OCI-LY7 (cell line): ENCODE measurements around the gene RAMP3. TPM values are rescaled to one million over a fixed set of nuclear protein-coding genes. Genes with fewer than 3 reads are reported as not detected.

Source experiments
- BruUV-seq: library from RNA; stranded (reverse); fragments of 400-500 nt; replicated peaks from 2 replicates; lab custom pipeline; 2021; lab: Mats Ljungman, UMichigan
- CTCF ChIA-PET: fragments of 300-600 bp; sonication (Branson Sonifier 250); formaldehyde crosslinking; loops from one replicate; lab custom pipeline; 2022; ENCODE audit warnings: antibody characterized with exemption; ENCODE audit not compliant: unreplicated experiment; lab: Charles Lee
- POLR2A ChIA-PET: fragments of 300-600 bp; sonication (Branson Sonifier 250); formaldehyde crosslinking; loops from one replicate; lab custom pipeline; 2022; ENCODE audit warnings: antibody characterized with exemption; lab: Charles Lee
- DNase-seq: peaks from one replicate; pipeline ENCODE4 v3.0.0-alpha.2; 2015; ENCODE audit warnings: low spot score
- H2AFZ ChIP-seq: fragments of 200-600 bp; sonication (generic), shearing (Covaris generic); 2 replicates; pipeline ENCODE4 v1.6.1; 2014; ENCODE audit warnings: mild to moderate bottlenecking, antibody characterized with exemption, low read length, moderate library complexity
- H3K27ac ChIP-seq: fragments of 200-600 bp; sonication (generic); 2 replicates; pipeline ENCODE4 v1.5.1; 2014; ENCODE audit warnings: mixed run types, low read depth, mild to moderate bottlenecking, moderate library complexity, low read length, inconsistent platforms; ENCODE audit not compliant: poor library complexity, severe bottlenecking
- H3K36me3 ChIP-seq: fragments of 200-600 bp; sonication (generic); 2 replicates; pipeline ENCODE4 v1.6.1; 2014; ENCODE audit warnings: mild to moderate bottlenecking, antibody characterized with exemption, low read length, moderate library complexity, mixed read lengths; ENCODE audit not compliant: insufficient read depth
- H3K4me1 ChIP-seq: fragments of 200-600 bp; sonication (generic); 2 replicates; pipeline ENCODE4 v1.5.1; 2014; ENCODE audit warnings: mild to moderate bottlenecking, low read length; ENCODE audit not compliant: insufficient read depth, poor library complexity, severe bottlenecking
- H3K4me2 ChIP-seq: fragments of 200-600 bp; sonication (generic); 2 replicates; pipeline ENCODE4 v1.6.1; 2014; ENCODE audit warnings: mild to moderate bottlenecking, low read length
- H3K4me3 ChIP-seq: fragments of 200-600 bp; sonication (generic); 2 replicates; pipeline ENCODE4 v1.5.1; 2014; ENCODE audit warnings: mild to moderate bottlenecking, low read depth, low read length; ENCODE audit not compliant: poor library complexity, severe bottlenecking
- H3K79me2 ChIP-seq: fragments of 200-600 bp; sonication (generic); 2 replicates; pipeline ENCODE4 v1.6.1; 2016; ENCODE audit warnings: low read depth, mild to moderate bottlenecking, low read length, moderate library complexity, mixed read lengths; ENCODE audit not compliant: insufficient read depth
- H3K9me2 ChIP-seq: fragments of 200-600 bp; sonication (generic); 2 replicates; pipeline ENCODE4 v1.6.1; 2016; ENCODE audit warnings: mild to moderate bottlenecking, low read length, mixed read lengths; ENCODE audit not compliant: insufficient read depth
- H3K9me3 ChIP-seq: fragments of 200-600 bp; sonication (generic); 2 replicates; pipeline ENCODE4 v1.6.1; 2014; ENCODE audit warnings: mild to moderate bottlenecking, mixed run types, low read length, mixed read lengths
- H4K20me1 ChIP-seq: fragments of 200-600 bp; sonication (generic); 2 replicates; pipeline ENCODE4 v1.6.1; 2014; ENCODE audit warnings: mild to moderate bottlenecking, antibody characterized with exemption, low read length, moderate library complexity, mixed read lengths; ENCODE audit not compliant: insufficient read depth
- EZH2phosphoT487 ChIP-seq: fragments of 200-600 bp; sonication (generic); IDR thresholded peaks from 2 replicates; pipeline ENCODE4 v1.6.1; 2018; ENCODE audit warnings: low read depth, borderline replicate concordance, mild to moderate bottlenecking, mixed run types, antibody characterized with exemption, low read length, moderate library complexity, mixed read lengths
- intact Hi-C: fragments of 100-400 bp; cut with micrococcal nuclease; formaldehyde crosslinking; loops from one replicate; pipeline ENCODE4 v1.10.0; 2022; ENCODE audit not compliant: unreplicated experiment
- total RNA-seq, 2 experiments: library from RNA; depleted of rRNA in 1 of 2; stranded (reverse); fragments of >200 nt in 1 of 2; shearing (Covaris generic) in 1 of 2; gene quantifications; 2 replicates each; pipeline ENCODE4 v1.2.3, GENCODE V29; 2014 to 2022
- TF ChIP-seq, protein P1 (sequence below): fragments of 200-600 bp; sonication (generic); conservative IDR thresholded peaks from 2 replicates; pipeline ENCODE4 v1.5.1; 2014; ENCODE audit warnings: mild to moderate bottlenecking, antibody characterized with exemption, low read length, moderate library complexity, mixed read lengths

Gene RAMP3
- total RNA-seq, 2 experiments from 2014 or later, result not detected

DNA sequence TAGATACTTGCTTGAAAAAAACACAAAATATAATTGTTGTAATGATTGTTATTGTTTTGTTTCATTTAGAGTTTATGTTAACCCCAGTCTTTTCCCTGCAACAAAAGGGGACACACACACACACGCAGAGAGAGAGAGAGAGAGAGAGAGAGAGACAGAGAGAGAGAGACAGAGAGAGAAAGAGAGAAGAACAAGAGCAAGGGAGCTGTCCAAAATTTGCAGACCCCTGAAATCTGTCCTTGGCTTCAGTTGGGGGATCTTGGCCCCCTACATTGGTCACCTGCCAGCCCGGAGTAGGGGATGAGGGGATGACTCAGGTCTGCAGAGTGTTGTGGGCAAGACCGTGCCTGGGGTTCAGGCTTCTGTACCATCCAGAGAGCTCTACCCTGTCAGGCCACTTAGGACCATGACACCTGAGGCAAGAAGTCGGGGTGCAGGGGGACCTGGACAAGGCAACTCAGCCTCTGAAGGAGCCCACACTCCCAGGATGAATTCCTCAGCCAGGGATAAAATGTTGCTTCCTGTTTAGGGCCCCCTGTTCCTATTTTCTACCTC is 73.1 kb downstream of the RAMP3 start:
- DNase-seq, result no peak
- no peak overlapping the region for H3K4me3 ChIP-seq
- no peak overlapping the region for H3K4me2 ChIP-seq
- ChIA-PET CTCF (no interaction called here), POLR2A (interaction anchor here (1.4 kb wide), 1 partner anchor 9 kb away, joined by 6 read pairs; no protein-coding TSS in a partner anchor)
- no peak overlapping the region for H3K27ac ChIP-seq
- H3K9me3 ChIP-seq, result no peaks in the 10 kb centered on the region
- intact Hi-C loops, result no loop called here
- no peaks in the 10 kb centered on the region for H3K36me3 ChIP-seq
- BruUV-seq, result no TSS peak
- H4K20me1 ChIP-seq, result no peaks in the 10 kb centered on the region
- no peaks in the 10 kb centered on the region for H3K9me2 ChIP-seq
- H2AFZ ChIP-seq, result no peak overlapping the region
- no peaks in the 10 kb centered on the region for H3K79me2 ChIP-seq
- no peaks in the 10 kb centered on the region for H3K4me1 ChIP-seq
- TF ChIP-seq, protein P1, sequence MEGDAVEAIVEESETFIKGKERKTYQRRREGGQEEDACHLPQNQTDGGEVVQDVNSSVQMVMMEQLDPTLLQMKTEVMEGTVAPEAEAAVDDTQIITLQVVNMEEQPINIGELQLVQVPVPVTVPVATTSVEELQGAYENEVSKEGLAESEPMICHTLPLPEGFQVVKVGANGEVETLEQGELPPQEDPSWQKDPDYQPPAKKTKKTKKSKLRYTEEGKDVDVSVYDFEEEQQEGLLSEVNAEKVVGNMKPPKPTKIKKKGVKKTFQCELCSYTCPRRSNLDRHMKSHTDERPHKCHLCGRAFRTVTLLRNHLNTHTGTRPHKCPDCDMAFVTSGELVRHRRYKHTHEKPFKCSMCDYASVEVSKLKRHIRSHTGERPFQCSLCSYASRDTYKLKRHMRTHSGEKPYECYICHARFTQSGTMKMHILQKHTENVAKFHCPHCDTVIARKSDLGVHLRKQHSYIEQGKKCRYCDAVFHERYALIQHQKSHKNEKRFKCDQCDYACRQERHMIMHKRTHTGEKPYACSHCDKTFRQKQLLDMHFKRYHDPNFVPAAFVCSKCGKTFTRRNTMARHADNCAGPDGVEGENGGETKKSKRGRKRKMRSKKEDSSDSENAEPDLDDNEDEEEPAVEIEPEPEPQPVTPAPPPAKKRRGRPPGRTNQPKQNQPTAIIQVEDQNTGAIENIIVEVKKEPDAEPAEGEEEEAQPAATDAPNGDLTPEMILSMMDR, result no peak
- TF ChIP-seq EZH2phosphoT487, result no peak

DNA sequence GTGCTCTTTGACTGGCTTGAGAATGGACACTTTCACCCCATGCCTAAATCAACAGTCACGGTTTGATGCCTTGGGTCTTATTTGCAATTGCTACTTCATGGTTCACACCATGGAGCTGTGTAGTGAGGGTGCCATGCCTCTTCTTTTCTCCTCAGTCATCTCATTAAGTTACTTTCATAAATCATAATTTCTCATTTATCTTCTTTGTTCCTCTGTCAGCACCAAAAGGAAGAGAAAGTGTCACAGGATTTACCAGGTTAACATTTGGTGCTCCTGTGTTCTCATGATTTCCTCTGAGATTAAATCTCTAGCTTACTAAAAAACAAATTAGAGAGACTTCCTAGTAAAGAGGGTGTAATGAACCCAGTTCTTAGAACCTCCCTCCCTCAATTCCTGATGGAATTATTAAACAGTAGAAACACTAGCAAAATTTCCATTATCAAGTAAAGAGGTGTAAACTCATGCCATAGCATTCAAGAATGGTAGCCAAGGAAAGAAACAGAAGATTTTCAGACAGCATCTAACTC is 75.7 kb downstream of the RAMP3 start:
- Histone ChIP-seq H2AFZ (no peak overlapping the region), H3K4me2 (no peak overlapping the region), H3K27ac (no peak overlapping the region), H3K4me3 (no peak overlapping the region), H4K20me1 (no peaks in the 10 kb centered on the region), H3K9me3 (no peaks in the 10 kb centered on the region), H3K36me3 (no peaks in the 10 kb centered on the region), H3K79me2 (no peaks in the 10 kb centered on the region), H3K4me1 (no peaks in the 10 kb centered on the region), H3K9me2 (no peaks in the 10 kb centered on the region)
- BruUV-seq, result no TSS peak
- no peak for DNase-seq
- no peak for TF ChIP-seq EZH2phosphoT487
- TF ChIP-seq, protein P1, result no peak
- CTCF ChIA-PET, result no interaction called here
- POLR2A ChIA-PET, result no interaction called here
- intact Hi-C loops, result no loop called here

Other genes with a start within 250 kb of the RAMP3 start
- gene MYO1G, start 178.8 kb upstream of the RAMP3 start, total RNA-seq (2014; rRNA removed; shearing (Covaris generic)), result 23.6 and 27.4 TPM in 2 replicates
- 74.7 and 87.3 TPM in 2 replicates for gene MYO1G, start 178.8 kb upstream of the RAMP3 start, total RNA-seq (2022)
- 55.3 and 58.9 TPM in 2 replicates for gene CCM2, start 157.6 kb upstream of the RAMP3 start, total RNA-seq (2014; rRNA removed; shearing (Covaris generic))
- 84.0 and 89.1 TPM in 2 replicates for gene CCM2, start 157.6 kb upstream of the RAMP3 start, total RNA-seq (2022)
- not detected in 2 replicates for gene NACAD, start 68.8 kb upstream of the RAMP3 start, total RNA-seq (2014; rRNA removed; shearing (Covaris generic))
- not detected in 2 replicates for gene NACAD, start 68.8 kb upstream of the RAMP3 start, total RNA-seq (2022)
- 113 and 117 TPM in 2 replicates for gene TBRG4, start 46.1 kb upstream of the RAMP3 start, total RNA-seq (2014; rRNA removed; shearing (Covaris generic))
- gene TBRG4, start 46.1 kb upstream of the RAMP3 start, total RNA-seq (2022), result 137 and 141 TPM in 2 replicates